Measurements from ENCODE around the gene UBB.

GRCh38 chr17:16417399-16417798 lies 36.5 kb downstream of the UBB start:
- TF ChIP-seq CTCF (IDR thresholded peaks at IDR 0.05) (no peak), REST (IDR thresholded peaks at IDR 0.05; ENCODE audit: insufficient read depth in 1 of 2, low read depth in 2 of 2, low read length in 1 of 2) (no peak)

Measured in Panc1 (cell line).